Prostate gland (tissue), 2 donors: Measurements from ENCODE around the gene ZBTB21.

Experiments
- CTCF ChIP-seq, 4 experiments: fragments of 200-600 bp in 2 of 4; fragments of 450-650 bp in 2 of 4; sonication (generic) in 2 of 4; IDR thresholded peaks; 1 replicate in 3 of 4; 2 replicates in 1 of 4; pipeline ENCODE4 v1.5.1; 2016 to 2019; ENCODE audit warnings: antibody characterized with exemption in 4 of 4, mild to moderate bottlenecking in 2 of 4, moderate library complexity in 2 of 4
- POLR2A ChIP-seq: fragments of 450-650 bp; IDR thresholded peaks from one replicate; pipeline ENCODE4 v1.6.1; 2016; ENCODE audit warnings: antibody characterized with exemption, mild to moderate bottlenecking

- no peak for TF ChIP-seq POLR2A
- no peak for TF ChIP-seq CTCF (IDR thresholded peaks at IDR 0.05)
Measured at GRCh38 chr21:41945982-41946381, 64.2 kb downstream of the ZBTB21 start.
